Measurements from ENCODE around the gene ROR1. TPM values are rescaled to one million over a fixed set of nuclear protein-coding genes. Genes with fewer than 3 reads are reported as not detected.
"Not testable (repeated sequence)": the region's sequence is repeated elsewhere in the genome, so short reads cannot be mapped to it uniquely, and the experiment has no call there.

The ROR1 gene
- total RNA-seq, 1 donor from 2014 or later: 12.3 TPM

- DNase-seq (ENCODE audit: low spot score): no peak
Observed at GRCh38 chr1:63821091-63822005, 47.5 kb downstream of the ROR1 start.

- DNase-seq (ENCODE audit: low spot score): no peak
Observed at GRCh38 chr1:63822540-63822939, 48.7 kb downstream of the ROR1 start.

GRCh38 chr1:63824451-63824850, 50.6 kb downstream of the ROR1 start:
- DNase-seq (ENCODE audit: low spot score): no peak

DNA sequence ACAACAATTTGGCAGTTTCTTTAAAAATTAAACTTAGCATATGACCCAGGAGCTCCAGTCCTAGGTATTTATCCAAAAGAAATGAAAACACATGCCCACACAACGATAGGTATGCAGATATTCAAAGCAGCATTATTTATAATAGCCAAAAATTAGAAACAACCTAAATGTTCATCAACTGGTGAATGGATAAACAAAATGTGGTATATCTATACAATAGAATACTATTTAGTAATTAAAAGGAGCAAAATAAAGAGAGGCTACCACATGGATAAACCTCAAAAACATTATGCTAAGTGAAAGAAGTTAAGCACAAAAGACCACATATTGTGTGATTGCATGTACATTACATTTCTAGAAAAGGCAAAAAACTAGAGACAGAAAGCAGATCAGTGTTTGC, 51.3 kb downstream of the ROR1 start:
- no peak for DNase-seq (ENCODE audit: low spot score)

DNA sequence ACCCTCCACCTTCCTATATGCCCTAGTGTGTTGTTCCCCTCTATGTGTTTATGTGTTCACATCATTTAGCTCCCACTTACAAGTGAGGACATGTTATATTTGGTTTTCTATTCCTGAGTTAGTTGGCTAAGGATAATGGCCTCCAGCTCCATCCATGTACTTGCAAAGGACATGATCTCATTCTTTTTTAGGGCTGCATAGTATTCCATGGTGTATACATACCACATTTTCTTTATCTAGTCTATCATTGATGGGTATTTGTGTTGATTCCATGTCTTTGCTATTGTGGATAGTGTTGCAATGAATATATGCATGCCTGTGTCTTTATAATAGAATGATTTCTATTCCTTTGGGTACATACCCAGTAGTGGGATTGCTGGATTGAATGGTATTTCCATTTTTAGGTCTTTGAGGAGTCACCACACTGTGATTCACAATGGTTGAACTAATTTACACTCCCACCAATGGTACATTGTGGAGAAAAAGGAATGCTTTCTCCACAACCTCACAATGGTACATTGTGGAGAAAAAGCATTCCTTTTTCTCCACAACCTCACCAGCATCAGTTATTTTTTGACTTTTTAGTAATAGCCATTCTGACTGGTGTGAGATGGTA, 52.5 kb downstream of the ROR1 start:
- DNase-seq (ENCODE audit: low spot score): not testable (repeated sequence)

GRCh38 chr1:63827411-63828321, 53.8 kb downstream of the ROR1 start:
- no peak for DNase-seq (ENCODE audit: low spot score)

- DNase-seq (ENCODE audit: low spot score): no peak
Observed at GRCh38 chr1:63828322-63829044, 54.7 kb downstream of the ROR1 start.

DNA sequence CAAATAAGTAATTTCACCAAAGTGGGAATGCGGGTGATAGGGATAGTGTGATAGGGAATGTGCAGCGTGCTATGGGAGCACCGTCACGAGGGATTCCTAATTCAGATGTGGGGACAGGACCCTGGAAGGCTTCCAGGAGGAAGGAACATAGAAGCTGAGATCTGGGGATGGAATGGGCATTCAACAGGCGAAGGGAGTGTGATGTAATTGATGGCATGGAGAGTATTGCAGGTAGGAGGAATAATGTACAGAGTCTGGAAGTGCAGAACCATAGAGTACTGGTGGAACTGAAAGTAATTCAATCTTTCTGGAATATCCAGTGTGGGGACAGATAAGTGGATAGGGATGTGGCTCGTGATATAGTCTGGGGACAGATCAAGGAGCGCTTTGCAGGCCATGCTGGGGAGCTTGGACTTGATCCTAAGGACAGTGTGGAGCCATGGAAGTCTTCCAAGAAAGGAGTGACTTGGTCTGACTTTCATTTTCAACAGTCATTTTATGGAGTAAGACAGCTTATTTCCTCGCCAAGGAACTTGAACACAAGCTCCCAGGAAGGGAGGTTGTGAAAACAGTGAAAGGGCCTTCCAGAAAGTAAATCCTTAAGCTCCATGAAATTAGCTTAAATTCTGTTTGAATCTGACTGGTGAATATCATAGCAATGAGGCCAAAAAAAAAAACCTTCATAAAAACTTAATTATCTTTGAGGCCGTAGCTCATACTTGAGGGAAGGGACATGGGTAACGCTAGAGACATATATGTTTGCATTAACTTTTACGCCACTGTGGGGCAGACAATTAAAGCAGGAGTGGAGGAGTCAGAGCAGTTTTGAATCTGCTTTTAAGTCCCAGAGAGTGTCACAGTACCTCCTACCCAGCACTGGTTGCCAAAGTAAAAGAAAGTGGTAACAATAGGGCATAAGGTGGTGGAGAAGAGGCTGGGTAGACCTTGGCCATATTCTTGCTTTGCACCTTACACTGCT, 55.8 kb downstream of the ROR1 start:
- DNase-seq (ENCODE audit: low spot score): no peak

- no peak for DNase-seq (ENCODE audit: low spot score)
Observed at GRCh38 chr1:63831409-63831808, 57.6 kb downstream of the ROR1 start.

DNA sequence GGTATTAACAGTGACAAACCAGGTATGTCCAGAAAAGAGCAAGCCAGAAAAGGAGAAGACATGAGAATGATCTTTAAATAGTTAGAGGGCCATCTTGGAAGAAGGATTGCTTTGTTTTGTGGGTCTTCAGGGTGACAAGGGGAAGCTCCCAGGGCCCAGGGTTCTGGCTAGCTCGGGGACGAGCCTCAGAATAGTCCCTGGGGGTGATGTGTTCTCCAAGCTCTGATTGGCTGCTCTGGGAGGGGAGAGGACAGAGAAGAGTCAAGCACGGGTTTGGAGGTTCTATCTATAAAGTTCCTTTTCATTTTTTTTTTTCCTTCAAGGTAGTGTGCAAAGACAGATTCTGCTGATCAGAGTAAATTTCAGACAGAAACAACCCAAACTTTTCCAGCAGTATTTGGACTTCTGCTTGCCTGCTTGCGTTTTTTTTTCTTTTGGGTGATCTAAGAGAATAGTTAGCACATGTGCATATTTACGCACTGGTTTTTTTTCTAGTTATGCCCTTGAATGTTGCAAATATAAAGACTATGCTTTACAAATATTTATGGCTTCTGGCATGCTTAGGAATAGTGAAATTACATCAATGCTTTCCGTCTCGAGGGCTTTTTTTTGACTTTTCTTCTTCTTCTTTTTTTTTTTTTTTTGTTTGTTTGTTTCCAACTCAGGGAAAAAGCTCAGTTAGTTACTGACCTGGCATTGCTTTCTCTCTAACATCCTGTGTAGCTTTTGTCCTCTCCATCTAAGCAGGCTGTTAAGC, 59.7 kb downstream of the ROR1 start:
- no peak for DNase-seq (ENCODE audit: low spot score)

- no peak for DNase-seq (ENCODE audit: low spot score)
Observed at GRCh38 chr1:63835128-63835527, 61.3 kb downstream of the ROR1 start.

DNA sequence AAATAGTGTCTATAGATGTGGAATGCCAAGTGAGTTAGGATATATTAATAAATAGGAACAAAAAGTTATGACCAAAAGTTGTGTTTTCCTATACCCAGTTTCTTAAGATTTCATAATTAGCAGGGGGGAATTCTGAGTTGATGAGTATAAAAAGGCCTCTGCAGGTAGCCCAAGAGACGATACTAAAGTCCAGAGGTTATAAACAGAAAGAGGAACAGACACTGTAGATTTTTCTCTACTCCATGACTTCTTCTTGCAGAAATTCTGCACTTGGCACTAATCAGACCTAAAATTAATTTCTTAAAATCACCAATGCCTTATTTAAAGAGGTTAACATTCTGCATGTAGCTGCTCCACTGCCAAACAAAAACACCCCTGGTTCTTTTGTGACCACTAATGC, 62.6 kb downstream of the ROR1 start:
- DNase-seq (ENCODE audit: low spot score): no peak

GRCh38 chr1:63836830-63837229, 63.0 kb downstream of the ROR1 start:
- DNase-seq (ENCODE audit: low spot score): no peak

DNA sequence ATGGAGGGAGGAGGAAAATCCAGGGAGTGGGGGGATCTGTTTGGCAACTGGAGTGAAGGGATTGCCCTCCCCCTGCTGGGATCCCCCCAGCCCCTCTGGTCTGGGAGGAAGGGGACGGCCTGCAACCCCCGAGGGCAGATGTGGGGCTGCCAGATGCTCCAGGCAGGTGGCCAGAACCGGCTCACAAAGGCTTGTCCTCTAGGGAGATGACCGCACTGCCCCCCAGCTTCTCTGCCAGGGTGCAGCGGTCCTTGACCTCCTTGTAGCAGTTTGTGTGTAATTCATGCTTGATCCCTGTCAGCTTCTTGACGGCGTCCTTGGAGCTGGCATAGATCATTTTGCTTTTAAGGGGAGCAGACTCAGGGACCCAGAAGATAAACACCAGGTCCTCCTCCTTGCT, 69.2 kb downstream of the ROR1 start:
- DNase-seq (ENCODE audit: low spot score): no peak

- DNase-seq (ENCODE audit: low spot score): no peak
Observed at GRCh38 chr1:63843884-63844283, 70.1 kb downstream of the ROR1 start.

GRCh38 chr1:63845346-63845745, 71.5 kb downstream of the ROR1 start:
- no peak for DNase-seq (ENCODE audit: low spot score)

- DNase-seq (ENCODE audit: low spot score): no peak
Observed at GRCh38 chr1:63847308-63847910, 73.6 kb downstream of the ROR1 start.

DNA sequence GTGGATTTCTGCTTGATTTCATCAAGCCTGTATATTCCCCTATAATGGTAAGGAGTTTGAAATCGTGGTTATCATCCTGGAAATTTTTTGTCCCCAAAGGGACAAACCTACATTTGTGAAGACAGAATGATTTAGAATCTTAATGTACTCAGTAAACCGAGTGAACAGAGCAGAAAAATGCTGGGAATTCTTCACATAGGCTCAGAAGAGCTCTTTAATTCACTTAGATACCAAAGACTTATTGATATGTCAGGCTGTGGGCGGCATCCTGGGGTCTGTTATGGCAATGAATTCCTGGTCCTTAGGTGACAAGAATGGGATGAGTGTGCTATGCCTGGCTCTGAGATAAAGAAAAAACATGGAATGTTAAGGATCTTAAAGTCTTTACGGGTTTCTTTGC, 74.9 kb downstream of the ROR1 start:
- DNase-seq (ENCODE audit: low spot score): no peak

GRCh38 chr1:63849149-63849548, 75.3 kb downstream of the ROR1 start:
- no peak for DNase-seq (ENCODE audit: low spot score)
